Measurements from ENCODE around the gene SPECC1.
"Not testable (repeated sequence)": the region's sequence is repeated elsewhere in the genome, so short reads cannot be mapped to it uniquely, and the experiment has no call there.

The SPECC1 gene

DNA sequence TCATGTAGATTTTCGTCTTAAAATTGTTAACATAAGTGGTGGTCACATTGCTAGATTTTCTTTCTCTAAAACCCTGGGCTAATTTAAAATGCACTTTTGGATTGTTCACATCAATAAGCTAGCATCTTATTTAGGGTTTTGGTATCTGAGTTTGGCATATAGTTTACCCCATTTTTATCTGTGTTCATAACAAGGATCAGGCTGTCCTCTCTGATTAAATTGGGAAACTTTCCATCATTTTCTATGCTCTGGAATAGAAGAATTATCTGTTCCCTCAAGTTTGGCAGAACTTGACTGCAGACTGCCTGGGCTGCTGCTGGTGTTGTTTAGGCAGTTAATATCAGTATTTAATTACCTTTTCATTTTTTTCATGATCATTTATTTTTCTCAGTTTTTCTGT is 1.8 kb downstream of the SPECC1 start:
- Histone ChIP-seq H3K27ac (ENCODE audit: low read depth, low read length) (no peak overlapping the region), H3K36me3 (ENCODE audit: control insufficient read depth in 1 of 2, insufficient read depth in 2 of 2, low read length in 2 of 2) (no peaks in the 10 kb centered on the region), H3K27me3 (ENCODE audit: control insufficient read depth in 1 of 2, insufficient read depth in 2 of 2, low read length in 2 of 2) (peaks cover 14 to 28% of the 10 kb centered on the region in 2 donors), H3K9me3 (ENCODE audit: control insufficient read depth in 1 of 2, low read length in 2 of 2) (no peaks in the 10 kb centered on the region), H3K4me3 (ENCODE audit: low read depth in 1 of 2, low read length in 2 of 2) (no peak overlapping the region), H3K4me1 (ENCODE audit: control insufficient read depth in 1 of 2, insufficient read depth in 2 of 2, low read length in 2 of 2) (peaks cover 4 to 13% of the 10 kb centered on the region in 2 donors), H3K9ac (ENCODE audit: low read depth in 1 of 2, low read length in 2 of 2) (no peak overlapping the region)

DNA sequence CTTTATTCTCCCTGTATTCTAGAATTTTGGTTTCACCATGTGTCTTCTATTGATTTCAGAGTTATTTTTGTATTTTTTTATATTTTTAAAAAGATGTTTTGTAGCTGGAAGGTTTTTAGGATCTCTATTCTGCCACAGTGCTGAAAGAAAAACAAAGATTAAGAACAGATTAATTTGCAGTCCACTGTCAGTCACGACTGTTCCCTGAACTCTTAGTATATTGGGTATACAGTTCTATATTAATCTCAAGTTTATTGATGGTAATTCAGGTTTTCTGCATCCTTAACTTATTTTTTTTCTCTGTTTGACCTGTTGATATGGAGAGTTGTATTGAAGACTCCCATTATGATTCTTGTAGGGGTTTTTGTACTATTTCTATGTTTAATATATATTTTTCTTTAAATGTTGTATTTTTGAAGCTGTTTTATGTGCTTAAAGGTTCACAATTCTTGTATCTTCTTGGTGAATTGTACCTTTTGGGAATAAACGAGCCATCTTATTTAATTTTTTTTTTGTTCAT is 2.9 kb downstream of the SPECC1 start:
- Histone ChIP-seq H3K9me3 (ENCODE audit: control insufficient read depth in 1 of 2, low read length in 2 of 2) (no peaks in the 10 kb centered on the region), H3K4me1 (ENCODE audit: control insufficient read depth in 1 of 2, insufficient read depth in 2 of 2, low read length in 2 of 2) (peaks cover 4 to 13% of the 10 kb centered on the region in 2 donors), H3K9ac (ENCODE audit: low read depth in 1 of 2, low read length in 2 of 2) (no peak overlapping the region), H3K27me3 (ENCODE audit: control insufficient read depth in 1 of 2, insufficient read depth in 2 of 2, low read length in 2 of 2) (peaks cover 14 to 28% of the 10 kb centered on the region in 2 donors), H3K4me3 (ENCODE audit: low read depth in 1 of 2, low read length in 2 of 2) (no peak overlapping the region), H3K27ac (ENCODE audit: low read depth, low read length) (no peak overlapping the region), H3K36me3 (ENCODE audit: control insufficient read depth in 1 of 2, insufficient read depth in 2 of 2, low read length in 2 of 2) (no peaks in the 10 kb centered on the region)

DNA sequence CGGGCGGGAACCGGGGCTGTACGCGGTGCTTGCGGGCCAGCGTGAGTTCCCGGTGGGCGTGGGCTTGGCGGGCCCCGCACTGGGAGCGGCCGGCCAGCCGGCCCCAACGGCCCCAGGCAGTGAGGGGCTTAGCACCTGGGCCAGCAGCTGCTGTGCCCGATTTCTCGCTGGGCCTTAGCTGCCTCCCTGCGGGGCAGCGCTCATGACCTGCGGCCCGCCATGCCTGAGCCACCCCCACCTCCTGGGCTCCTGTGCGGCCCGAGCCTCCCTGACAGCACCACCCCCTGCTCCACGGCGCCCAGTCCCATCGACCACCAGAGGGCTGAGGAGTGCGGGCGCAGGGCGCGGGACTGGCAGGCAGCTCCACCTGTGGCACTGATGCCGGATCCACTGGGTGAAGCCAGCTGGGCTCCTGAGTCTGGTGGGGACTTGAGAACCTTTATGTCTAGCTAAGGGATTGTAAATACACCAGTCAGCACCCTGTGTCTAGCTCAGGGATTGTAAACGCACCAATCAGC is 7.4 kb downstream of the SPECC1 start:
- H3K9me3 ChIP-seq (ENCODE audit: control insufficient read depth in 1 of 2, low read length in 2 of 2); H3K27me3 ChIP-seq (ENCODE audit: control insufficient read depth in 1 of 2, insufficient read depth in 2 of 2, low read length in 2 of 2); H3K9ac ChIP-seq (ENCODE audit: low read depth in 1 of 2, low read length in 2 of 2); H3K27ac ChIP-seq (ENCODE audit: low read depth, low read length); H3K36me3 ChIP-seq (ENCODE audit: control insufficient read depth in 1 of 2, insufficient read depth in 2 of 2, low read length in 2 of 2); H3K4me3 ChIP-seq (ENCODE audit: low read depth in 1 of 2, low read length in 2 of 2); H3K4me1 ChIP-seq (ENCODE audit: control insufficient read depth in 1 of 2, insufficient read depth in 2 of 2, low read length in 2 of 2): not testable (repeated sequence)

DNA sequence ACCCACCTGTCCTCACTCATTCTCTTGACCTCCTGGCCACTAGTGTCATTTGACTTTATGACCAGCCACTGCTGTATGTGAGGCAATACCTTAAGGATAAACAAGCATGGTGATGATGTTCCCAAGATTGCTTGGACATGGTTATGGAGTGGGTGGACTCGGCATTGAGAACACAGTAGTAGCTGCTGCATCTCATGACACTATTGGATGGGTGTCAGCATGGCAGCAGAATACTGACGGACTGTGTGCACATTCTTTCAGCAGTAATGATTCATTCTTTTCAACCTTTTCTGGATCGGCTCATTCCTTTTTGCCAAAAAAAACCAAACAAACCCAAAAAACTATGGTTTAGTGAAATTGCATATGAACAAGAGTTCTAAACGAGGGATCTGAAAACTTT is 13.5 kb downstream of the SPECC1 start:
- Histone ChIP-seq H3K9me3 (ENCODE audit: control insufficient read depth in 1 of 2, low read length in 2 of 2) (no peaks in the 10 kb centered on the region), H3K27me3 (ENCODE audit: control insufficient read depth in 1 of 2, insufficient read depth in 2 of 2, low read length in 2 of 2) (no peaks in the 10 kb centered on the region), H3K27ac (ENCODE audit: low read depth, low read length) (no peak overlapping the region), H3K36me3 (ENCODE audit: control insufficient read depth in 1 of 2, insufficient read depth in 2 of 2, low read length in 2 of 2) (no peaks in the 10 kb centered on the region), H3K4me1 (ENCODE audit: control insufficient read depth in 1 of 2, insufficient read depth in 2 of 2, low read length in 2 of 2) (no peaks in the 10 kb centered on the region), H3K9ac (ENCODE audit: low read depth in 1 of 2, low read length in 2 of 2) (no peak overlapping the region), H3K4me3 (ENCODE audit: low read depth in 1 of 2, low read length in 2 of 2) (no peak overlapping the region)

DNA sequence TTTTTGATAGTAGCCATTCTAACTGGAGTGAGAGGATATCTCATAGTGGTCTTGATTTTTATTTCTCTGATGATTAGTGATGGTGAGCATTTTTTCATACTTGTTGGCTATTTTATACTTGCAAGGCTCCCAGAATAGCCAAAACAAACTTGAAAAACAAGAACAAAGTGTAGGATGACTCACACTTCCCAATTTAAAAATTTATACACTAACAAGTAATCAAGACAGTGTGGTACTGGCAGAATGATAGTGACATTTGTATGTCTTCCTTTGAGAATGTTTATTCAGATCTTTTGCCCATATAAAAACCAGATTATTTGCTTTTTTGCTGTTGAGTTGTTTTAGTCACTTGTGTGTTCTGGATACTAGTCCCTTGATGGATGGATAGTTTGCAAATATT is 17.8 kb downstream of the SPECC1 start:
- no peak overlapping the region for H3K4me3 ChIP-seq (ENCODE audit: low read depth in 1 of 2, low read length in 2 of 2)
- H3K27ac ChIP-seq (ENCODE audit: low read depth, low read length), result no peak overlapping the region
- H3K36me3 ChIP-seq (ENCODE audit: control insufficient read depth in 1 of 2, insufficient read depth in 2 of 2, low read length in 2 of 2), result no peaks in the 10 kb centered on the region
- H3K4me1 ChIP-seq (ENCODE audit: control insufficient read depth in 1 of 2, insufficient read depth in 2 of 2, low read length in 2 of 2), result no peaks in the 10 kb centered on the region
- H3K9me3 ChIP-seq (ENCODE audit: control insufficient read depth in 1 of 2, low read length in 2 of 2), result no peaks in the 10 kb centered on the region
- H3K27me3 ChIP-seq (ENCODE audit: control insufficient read depth in 1 of 2, insufficient read depth in 2 of 2, low read length in 2 of 2), result no peaks in the 10 kb centered on the region
- H3K9ac ChIP-seq (ENCODE audit: low read depth in 1 of 2, low read length in 2 of 2), result no peak overlapping the region

DNA sequence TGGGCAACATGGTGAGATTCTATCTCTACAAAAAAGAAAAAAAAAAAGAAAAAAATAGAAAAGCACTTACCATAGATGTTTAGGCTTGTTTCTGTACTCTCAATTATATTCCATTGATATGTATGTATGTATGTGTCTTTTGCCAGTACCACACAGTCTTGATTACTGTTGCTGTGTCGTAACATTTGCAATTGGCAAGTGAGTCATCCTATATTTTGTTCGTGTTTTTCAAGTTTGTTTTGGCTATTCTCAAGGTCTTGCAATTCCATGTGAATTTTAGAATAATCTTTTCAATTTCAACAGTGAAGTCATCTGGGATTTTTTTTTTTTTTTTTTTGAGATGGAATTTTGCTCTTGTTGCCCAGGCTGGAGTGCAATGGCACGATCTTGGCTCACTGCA is 19.3 kb downstream of the SPECC1 start:
- no peaks in the 10 kb centered on the region for H3K27me3 ChIP-seq (ENCODE audit: control insufficient read depth in 1 of 2, insufficient read depth in 2 of 2, low read length in 2 of 2)
- H3K27ac ChIP-seq (ENCODE audit: low read depth, low read length), result no peak overlapping the region
- no peak overlapping the region for H3K4me3 ChIP-seq (ENCODE audit: low read depth in 1 of 2, low read length in 2 of 2)
- no peaks in the 10 kb centered on the region for H3K36me3 ChIP-seq (ENCODE audit: control insufficient read depth in 1 of 2, insufficient read depth in 2 of 2, low read length in 2 of 2)
- no peaks in the 10 kb centered on the region for H3K9me3 ChIP-seq (ENCODE audit: control insufficient read depth in 1 of 2, low read length in 2 of 2)
- no peak overlapping the region for H3K9ac ChIP-seq (ENCODE audit: low read depth in 1 of 2, low read length in 2 of 2)
- H3K4me1 ChIP-seq (ENCODE audit: control insufficient read depth in 1 of 2, insufficient read depth in 2 of 2, low read length in 2 of 2), result no peaks in the 10 kb centered on the region

DNA sequence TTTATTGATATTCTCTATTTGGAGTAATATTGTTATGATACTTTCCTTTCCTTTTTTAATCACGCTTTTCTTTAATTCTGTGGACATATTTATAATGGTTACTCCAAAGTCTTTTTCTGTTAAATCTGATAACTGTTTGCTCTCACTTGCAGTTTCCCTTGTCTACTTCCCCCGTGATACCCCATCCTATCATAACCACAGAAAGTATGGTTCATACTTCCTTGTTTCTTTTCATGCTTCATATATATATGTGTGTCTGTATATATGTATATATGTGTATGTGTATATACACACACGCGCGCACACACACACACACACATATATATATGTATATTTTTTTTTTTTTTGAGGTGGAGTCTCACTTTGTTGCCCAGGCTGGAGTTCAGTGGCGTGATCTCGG is 23.5 kb downstream of the SPECC1 start:
- H3K9ac ChIP-seq (ENCODE audit: low read depth in 1 of 2, low read length in 2 of 2), result no peak overlapping the region
- no peaks in the 10 kb centered on the region for H3K4me1 ChIP-seq (ENCODE audit: control insufficient read depth in 1 of 2, insufficient read depth in 2 of 2, low read length in 2 of 2)
- H3K27ac ChIP-seq (ENCODE audit: low read depth, low read length), result no peak overlapping the region
- no peaks in the 10 kb centered on the region for H3K36me3 ChIP-seq (ENCODE audit: control insufficient read depth in 1 of 2, insufficient read depth in 2 of 2, low read length in 2 of 2)
- H3K4me3 ChIP-seq (ENCODE audit: low read depth in 1 of 2, low read length in 2 of 2), result no peak overlapping the region
- no peaks in the 10 kb centered on the region for H3K27me3 ChIP-seq (ENCODE audit: control insufficient read depth in 1 of 2, insufficient read depth in 2 of 2, low read length in 2 of 2)
- H3K9me3 ChIP-seq (ENCODE audit: control insufficient read depth in 1 of 2, low read length in 2 of 2), result no peaks in the 10 kb centered on the region

DNA sequence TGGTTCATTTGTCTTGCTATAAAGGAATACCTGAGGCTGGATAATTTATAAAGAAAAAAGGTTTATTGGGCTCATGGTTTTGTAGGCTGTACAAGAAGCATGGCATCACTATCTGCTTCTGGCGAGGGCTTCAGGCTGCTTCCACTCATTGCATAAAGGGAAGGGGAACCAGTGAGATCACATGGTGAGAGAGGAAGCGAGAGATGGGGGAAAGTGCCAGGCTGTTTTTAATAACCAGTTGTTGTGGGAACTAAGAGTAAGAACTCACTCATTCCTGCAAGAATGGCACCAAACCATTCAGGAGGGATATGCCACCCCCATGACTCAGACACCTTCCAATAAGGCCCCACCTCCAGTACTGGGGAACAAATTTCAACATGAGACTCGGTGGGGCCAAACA is 24.3 kb downstream of the SPECC1 start:
- no peak overlapping the region for H3K9ac ChIP-seq (ENCODE audit: low read depth in 1 of 2, low read length in 2 of 2)
- no peaks in the 10 kb centered on the region for H3K4me1 ChIP-seq (ENCODE audit: control insufficient read depth in 1 of 2, insufficient read depth in 2 of 2, low read length in 2 of 2)
- no peaks in the 10 kb centered on the region for H3K27me3 ChIP-seq (ENCODE audit: control insufficient read depth in 1 of 2, insufficient read depth in 2 of 2, low read length in 2 of 2)
- H3K4me3 ChIP-seq (ENCODE audit: low read depth in 1 of 2, low read length in 2 of 2), result no peak overlapping the region
- H3K27ac ChIP-seq (ENCODE audit: low read depth, low read length), result no peak overlapping the region
- no peaks in the 10 kb centered on the region for H3K36me3 ChIP-seq (ENCODE audit: control insufficient read depth in 1 of 2, insufficient read depth in 2 of 2, low read length in 2 of 2)
- H3K9me3 ChIP-seq (ENCODE audit: control insufficient read depth in 1 of 2, low read length in 2 of 2), result no peaks in the 10 kb centered on the region

DNA sequence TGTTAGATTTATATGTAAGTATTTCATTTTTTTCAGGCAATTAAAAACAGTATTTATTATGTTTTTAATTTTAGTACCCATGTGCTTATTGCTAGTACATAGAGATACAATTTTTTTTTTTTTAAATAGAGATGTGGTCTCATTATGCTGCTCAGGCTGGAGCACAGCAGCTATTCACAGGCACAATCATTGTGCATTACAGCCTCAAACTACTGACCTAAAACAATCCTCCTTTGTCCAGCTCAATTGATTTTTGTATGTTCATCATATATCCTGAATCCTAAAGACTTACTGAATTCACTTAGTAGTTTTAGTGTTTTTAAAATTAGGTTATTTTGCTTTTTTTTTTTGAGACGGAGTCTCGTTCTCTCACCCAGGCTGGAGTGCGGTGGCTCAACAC is 26.3 kb downstream of the SPECC1 start:
- Histone ChIP-seq H3K27ac (ENCODE audit: low read depth, low read length) (no peak overlapping the region), H3K27me3 (ENCODE audit: control insufficient read depth in 1 of 2, insufficient read depth in 2 of 2, low read length in 2 of 2) (no peaks in the 10 kb centered on the region), H3K4me3 (ENCODE audit: low read depth in 1 of 2, low read length in 2 of 2) (no peak overlapping the region), H3K4me1 (ENCODE audit: control insufficient read depth in 1 of 2, insufficient read depth in 2 of 2, low read length in 2 of 2) (no peaks in the 10 kb centered on the region), H3K36me3 (ENCODE audit: control insufficient read depth in 1 of 2, insufficient read depth in 2 of 2, low read length in 2 of 2) (no peaks in the 10 kb centered on the region), H3K9me3 (ENCODE audit: control insufficient read depth in 1 of 2, low read length in 2 of 2) (no peaks in the 10 kb centered on the region), H3K9ac (ENCODE audit: low read depth in 1 of 2, low read length in 2 of 2) (no peak overlapping the region)

DNA sequence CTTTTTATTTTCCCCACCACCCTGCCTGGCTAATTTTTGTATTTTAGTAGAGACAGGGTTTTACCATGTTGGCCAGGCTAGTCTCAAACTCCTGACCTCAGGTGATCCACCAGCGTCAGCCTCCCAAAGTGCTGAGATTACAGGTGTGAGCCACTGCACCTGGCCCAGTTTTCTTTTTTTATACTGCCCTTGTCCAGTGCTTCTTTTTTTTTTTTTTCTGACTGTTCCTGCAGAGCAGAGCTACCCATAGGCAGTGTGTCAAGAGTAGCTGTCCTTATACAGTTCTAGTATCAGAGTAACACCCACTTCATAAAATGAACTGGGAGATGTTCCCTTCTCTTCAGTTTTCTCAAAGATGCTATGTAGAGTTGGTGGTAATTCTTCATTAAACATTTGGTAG is 28.1 kb downstream of the SPECC1 start:
- H3K9ac ChIP-seq (ENCODE audit: low read depth in 1 of 2, low read length in 2 of 2); H3K4me1 ChIP-seq (ENCODE audit: control insufficient read depth in 1 of 2, insufficient read depth in 2 of 2, low read length in 2 of 2); H3K36me3 ChIP-seq (ENCODE audit: control insufficient read depth in 1 of 2, insufficient read depth in 2 of 2, low read length in 2 of 2); H3K27ac ChIP-seq (ENCODE audit: low read depth, low read length); H3K9me3 ChIP-seq (ENCODE audit: control insufficient read depth in 1 of 2, low read length in 2 of 2); H3K4me3 ChIP-seq (ENCODE audit: low read depth in 1 of 2, low read length in 2 of 2); H3K27me3 ChIP-seq (ENCODE audit: control insufficient read depth in 1 of 2, insufficient read depth in 2 of 2, low read length in 2 of 2): not testable (repeated sequence)

DNA sequence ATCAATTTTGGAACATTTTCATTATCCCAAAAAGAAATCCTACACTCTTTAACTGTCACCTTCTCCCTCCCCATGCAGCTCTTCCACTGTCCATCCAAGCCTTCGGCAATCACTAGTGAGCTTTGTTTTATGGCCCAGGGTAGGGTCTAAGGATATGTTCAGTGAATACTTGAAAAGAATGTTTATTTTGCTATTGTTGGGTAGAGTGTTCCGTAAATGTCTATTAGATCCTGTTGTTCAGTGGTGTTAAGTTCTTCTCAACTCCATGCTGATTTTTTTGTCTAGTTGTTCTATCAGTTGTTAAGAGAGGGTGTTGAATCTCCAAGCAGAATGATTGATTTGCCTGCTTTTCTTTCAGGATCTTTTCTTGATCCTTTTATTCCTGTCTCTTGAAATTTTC is 29.9 kb downstream of the SPECC1 start:
- H3K4me3 ChIP-seq (ENCODE audit: low read depth in 1 of 2, low read length in 2 of 2), result no peak overlapping the region

More for the DNA sequence above, 29.9 kb downstream of the SPECC1 start:
- H3K27me3 ChIP-seq (ENCODE audit: control insufficient read depth in 1 of 2, insufficient read depth in 2 of 2, low read length in 2 of 2), result peaks cover 0 to 8% of the 10 kb centered on the region in 2 donors
- H3K27ac ChIP-seq (ENCODE audit: low read depth, low read length), result no peak overlapping the region
- H3K4me1 ChIP-seq (ENCODE audit: control insufficient read depth in 1 of 2, insufficient read depth in 2 of 2, low read length in 2 of 2), result no peaks in the 10 kb centered on the region
- no peaks in the 10 kb centered on the region for H3K36me3 ChIP-seq (ENCODE audit: control insufficient read depth in 1 of 2, insufficient read depth in 2 of 2, low read length in 2 of 2)
- H3K9me3 ChIP-seq (ENCODE audit: control insufficient read depth in 1 of 2, low read length in 2 of 2), result no peaks in the 10 kb centered on the region
- H3K9ac ChIP-seq (ENCODE audit: low read depth in 1 of 2, low read length in 2 of 2), result no peak overlapping the region

Data from duodenal mucosa (tissue), 2 donors.